ENCODE results near the gene DPP6. TPM values are rescaled to one million over a fixed set of nuclear protein-coding genes. Genes with fewer than 3 reads are reported as not detected.

Gene DPP6
- total and polyA plus RNA-seq, 2 of the 8 experiments (the other 6 are each of a cell fraction or from before 2014, with no cell fraction given) = 4.7 to 6.8 TPM

DNA sequence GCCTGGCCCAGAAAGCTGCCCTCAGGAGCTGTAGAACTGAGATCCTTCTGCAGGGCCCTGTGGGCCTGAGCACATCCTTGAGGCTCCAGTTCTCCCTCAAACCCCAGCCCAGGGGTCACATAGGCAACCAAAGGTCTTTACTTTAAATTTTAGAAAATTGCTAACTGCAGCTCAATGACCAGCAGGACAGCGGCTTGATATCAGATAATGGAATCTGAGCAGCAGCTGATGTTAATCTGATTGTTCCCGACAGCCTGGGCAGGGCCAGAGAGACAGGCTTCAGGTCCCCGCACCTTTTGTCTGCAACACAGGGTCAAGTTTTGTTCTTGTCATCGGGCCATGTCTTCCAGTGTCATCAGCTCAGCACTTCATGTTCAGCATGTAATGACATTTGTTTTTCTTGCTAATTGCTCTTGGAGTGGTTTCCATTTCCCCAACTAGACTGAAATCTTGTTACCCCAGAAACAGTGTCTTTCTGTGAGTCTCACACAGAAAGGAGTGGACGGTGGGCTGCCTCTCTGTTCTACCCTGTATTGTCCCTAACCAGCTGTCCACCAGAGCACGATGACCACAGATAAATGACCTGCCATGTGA lies 859.8 kb downstream of the DPP6 start (continued):
- TF ChIP-seq RNF2 (IDR thresholded peaks at IDR 0.05; ENCODE audit: borderline replicate concordance, low read depth, low read length, missing control alignments, poor library complexity, severe bottlenecking) (no peak), SAP30 (IDR thresholded peaks at IDR 0.05; ENCODE audit: insufficient read depth, insufficient replicate concordance, low read length) (no peak), NANOG (IDR thresholded peaks at IDR 0.05; ENCODE audit: insufficient read depth, low read depth, low read length, poor library complexity, severe bottlenecking) (no peak), YY1 (IDR thresholded peaks at IDR 0.05; ENCODE audit: low read depth, low read length) (no peak), KDM5A (IDR thresholded peaks at IDR 0.05; ENCODE audit: low read length) (no peak), SP1 (IDR thresholded peaks at IDR 0.05; ENCODE audit: low read depth, low read length) (no peak), CBX8 (IDR thresholded peaks at IDR 0.05; ENCODE audit: borderline replicate concordance, low read depth, low read length) (no peak), POU5F1 (IDR thresholded peaks at IDR 0.05; ENCODE audit: low read depth, low read length) (no peak)
- TF ChIP-seq, protein P1, sequence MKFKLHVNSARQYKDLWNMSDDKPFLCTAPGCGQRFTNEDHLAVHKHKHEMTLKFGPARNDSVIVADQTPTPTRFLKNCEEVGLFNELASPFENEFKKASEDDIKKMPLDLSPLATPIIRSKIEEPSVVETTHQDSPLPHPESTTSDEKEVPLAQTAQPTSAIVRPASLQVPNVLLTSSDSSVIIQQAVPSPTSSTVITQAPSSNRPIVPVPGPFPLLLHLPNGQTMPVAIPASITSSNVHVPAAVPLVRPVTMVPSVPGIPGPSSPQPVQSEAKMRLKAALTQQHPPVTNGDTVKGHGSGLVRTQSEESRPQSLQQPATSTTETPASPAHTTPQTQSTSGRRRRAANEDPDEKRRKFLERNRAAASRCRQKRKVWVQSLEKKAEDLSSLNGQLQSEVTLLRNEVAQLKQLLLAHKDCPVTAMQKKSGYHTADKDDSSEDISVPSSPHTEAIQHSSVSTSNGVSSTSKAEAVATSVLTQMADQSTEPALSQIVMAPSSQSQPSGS (IDR thresholded peaks at IDR 0.05; ENCODE audit: low read length) = no peak
